Pons (tissue), 1 donor: ENCODE measurements around the gene TUBB.
"Not testable (repeated sequence)": the region's sequence is repeated elsewhere in the genome, so short reads cannot be mapped to it uniquely, and the experiment has no call there.

ENCODE experiments used
- DNase-seq: peaks from one replicate; pipeline ENCODE4 v3.0.0-alpha.2; 2016; ENCODE audit warnings: low spot score

TUBB gene

DNA sequence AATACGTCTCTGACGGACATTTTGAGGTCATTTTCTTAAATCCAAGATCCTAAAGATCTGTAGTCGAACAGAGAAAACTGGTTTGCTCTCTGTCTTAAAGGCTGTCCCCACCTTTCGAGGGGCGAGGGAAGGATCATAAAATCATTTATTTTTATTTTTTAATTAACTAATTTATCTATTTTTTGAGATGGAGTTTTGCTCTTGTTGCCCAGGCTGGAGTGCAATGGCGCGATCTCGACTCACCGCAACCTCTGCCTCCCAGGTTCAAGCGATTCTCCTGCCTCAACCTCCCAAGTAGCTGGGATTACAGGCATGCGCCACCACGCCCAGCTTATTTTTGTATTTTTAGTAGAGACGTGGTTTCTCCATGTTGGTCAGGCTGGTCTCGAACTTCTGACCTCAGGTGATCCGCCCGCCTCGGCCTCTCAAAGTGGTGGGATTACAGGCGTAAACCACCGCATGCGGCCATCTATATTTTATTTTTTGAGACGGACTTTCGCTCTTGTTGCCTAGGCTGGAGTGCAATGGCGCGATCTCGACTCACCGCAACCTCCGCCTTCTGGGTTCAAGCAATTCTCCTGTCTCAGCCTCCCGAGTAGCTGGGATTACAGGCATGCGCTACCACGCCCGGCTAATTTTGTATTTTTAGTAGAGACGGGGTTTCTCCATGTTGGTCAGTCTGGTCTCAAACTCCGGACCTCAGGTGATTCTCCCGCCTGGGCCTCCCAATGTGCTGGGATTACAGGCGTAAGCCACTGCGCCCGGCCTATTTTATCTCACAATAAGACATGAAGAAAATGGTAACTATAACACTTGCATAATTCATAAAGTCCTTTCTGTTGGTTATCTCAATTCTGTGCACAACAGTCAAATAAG, 2.1 kb upstream of the TUBB start:
- DNase-seq, result not testable (repeated sequence)

DNA sequence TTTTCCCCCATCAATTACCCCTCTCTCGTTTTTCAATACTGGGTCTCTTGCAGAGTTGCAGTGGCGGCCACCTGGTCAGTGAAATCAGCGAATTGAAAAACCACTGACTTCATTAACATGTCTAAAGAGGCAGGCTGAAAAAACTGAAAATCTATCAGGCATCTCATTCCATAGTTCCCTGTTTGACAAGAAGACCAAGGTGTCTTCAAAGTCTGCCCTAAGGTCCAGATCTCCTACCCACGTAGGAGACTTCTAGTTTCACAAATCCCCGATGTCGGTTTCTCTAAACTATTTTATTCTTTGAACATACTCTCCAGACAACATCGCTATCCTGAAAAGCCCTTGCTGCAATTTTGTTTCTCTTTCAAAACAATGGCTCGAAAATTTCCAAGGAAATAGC, 796 bp upstream of the TUBB start:
- no peak for DNase-seq

DNA sequence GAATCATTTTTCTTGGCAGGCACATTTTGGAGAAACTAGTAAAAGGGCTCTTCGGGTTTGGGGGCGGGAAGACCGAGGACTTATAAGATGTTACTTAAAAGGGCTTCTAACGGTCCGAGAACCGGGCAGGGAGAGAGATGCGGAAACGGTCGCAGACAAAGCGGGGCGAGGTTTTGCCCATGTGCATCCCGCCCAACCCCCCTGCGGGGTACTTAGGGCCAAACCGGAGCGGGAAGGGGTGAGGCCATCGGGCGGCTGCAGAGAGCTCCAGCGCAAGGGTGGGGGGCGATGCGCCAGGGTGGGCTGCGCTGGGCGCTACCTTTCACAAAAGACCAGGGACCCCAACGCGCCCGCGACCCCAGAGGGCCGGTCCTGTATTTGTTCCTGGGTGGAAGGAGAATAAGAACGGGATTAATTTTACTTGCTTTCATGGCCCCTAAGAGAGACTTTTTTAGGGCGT, 616 bp downstream of the TUBB start:
- DNase-seq, result peak; percentile 62

DNA sequence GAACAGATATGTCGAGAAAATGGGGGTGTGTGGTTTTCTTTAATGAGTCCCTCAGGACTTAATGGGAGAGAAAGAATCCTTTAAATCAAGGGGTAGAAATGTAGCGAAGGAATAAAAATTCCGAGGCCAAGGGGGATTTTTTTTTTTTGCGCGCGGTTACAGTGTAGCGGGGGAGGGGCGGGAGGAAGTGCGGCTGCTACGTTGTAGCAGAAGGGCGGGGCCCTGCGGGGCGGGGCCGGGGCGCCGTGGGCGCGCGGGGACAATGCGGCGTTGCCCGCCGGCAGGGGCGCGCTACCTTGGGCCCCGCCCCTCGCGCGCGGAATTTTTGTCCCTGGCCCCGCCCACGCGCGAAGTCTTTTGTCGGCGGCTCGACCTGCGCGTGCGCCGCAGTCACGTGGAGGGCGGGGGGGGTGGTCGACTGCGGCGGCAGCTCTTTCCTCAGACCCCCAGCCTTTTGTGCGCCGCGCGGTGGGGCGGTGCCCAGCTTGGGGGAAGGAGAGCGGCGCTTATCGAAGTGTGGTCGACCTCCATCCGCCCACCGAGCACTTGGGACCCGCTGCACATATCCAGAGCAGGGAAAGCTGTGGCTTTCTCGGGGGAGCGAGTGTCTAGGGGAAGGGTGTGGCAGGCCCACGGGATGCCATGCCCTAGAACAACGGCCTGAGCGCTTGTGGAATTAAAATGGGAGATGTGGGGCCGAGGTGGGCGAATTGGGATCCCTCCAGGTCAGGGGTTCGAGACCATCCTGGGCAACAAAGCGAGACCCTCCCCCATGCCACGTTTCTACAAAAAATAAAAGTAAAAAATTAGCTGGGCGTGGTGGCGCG, 1.3 kb downstream of the TUBB start:
- peak; percentile 76 for DNase-seq

DNA sequence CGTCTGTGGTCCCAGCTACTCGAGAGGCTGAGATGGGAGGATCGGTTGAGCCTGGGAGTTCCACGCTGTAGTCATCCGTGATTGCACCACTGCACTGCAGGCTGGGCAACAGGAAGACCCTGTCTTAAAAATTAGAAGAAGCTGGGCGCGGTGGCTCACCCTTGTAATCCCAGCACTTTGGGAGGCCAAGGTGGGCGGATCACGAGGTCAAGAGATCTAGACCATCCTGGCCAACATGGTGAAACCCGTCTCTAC, 1.8 kb downstream of the TUBB start:
- DNase-seq, result not testable (repeated sequence)

DNA sequence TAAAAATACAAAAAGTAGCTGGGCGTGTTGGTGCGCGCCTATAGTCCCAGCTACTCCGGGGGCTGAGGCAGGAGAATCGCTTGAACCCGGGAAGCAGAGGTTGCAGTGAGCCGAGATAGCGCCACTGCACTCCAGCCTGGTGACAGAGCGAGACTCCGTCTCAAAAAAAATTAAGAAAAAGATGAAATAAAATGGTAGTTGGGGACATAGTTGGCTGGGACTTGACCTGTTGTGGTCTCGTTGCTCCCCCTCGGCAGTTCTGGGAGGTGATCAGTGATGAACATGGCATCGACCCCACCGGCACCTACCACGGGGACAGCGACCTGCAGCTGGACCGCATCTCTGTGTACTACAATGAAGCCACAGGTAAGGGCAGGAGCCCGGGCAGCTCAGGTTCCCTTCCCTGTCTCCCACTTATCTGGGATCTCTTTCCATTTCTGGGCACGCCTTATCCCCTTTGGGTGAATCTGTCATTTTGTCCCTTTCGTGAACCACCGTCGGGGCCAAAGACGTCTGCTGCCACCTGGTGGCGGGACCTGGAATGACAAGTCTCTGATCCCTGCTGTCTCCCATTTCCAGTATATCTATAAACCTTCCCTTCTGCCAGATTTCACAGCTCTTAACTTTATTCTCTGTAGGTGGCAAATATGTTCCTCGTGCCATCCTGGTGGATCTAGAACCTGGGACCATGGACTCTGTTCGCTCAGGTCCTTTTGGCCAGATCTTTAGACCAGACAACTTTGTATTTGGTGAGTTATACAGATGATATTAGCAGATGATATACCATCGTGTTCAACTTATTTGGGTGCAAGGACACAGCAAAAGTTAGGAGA, 2.3 kb downstream of the TUBB start:
- peak; percentile 80 for DNase-seq

DNA sequence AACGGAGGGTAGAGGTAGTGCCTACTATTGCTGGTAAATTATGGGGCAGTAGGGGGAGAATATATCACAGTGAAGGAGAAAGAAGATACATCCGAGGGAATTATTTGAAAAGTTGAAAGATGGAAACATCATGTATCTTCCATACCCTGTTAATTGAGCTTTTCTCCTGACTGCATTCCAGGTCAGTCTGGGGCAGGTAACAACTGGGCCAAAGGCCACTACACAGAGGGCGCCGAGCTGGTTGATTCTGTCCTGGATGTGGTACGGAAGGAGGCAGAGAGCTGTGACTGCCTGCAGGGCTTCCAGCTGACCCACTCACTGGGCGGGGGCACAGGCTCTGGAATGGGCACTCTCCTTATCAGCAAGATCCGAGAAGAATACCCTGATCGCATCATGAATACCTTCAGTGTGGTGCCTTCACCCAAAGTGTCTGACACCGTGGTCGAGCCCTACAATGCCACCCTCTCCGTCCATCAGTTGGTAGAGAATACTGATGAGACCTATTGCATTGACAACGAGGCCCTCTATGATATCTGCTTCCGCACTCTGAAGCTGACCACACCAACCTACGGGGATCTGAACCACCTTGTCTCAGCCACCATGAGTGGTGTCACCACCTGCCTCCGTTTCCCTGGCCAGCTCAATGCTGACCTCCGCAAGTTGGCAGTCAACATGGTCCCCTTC, 3.1 kb downstream of the TUBB start:
- not testable (repeated sequence) for DNase-seq

DNA sequence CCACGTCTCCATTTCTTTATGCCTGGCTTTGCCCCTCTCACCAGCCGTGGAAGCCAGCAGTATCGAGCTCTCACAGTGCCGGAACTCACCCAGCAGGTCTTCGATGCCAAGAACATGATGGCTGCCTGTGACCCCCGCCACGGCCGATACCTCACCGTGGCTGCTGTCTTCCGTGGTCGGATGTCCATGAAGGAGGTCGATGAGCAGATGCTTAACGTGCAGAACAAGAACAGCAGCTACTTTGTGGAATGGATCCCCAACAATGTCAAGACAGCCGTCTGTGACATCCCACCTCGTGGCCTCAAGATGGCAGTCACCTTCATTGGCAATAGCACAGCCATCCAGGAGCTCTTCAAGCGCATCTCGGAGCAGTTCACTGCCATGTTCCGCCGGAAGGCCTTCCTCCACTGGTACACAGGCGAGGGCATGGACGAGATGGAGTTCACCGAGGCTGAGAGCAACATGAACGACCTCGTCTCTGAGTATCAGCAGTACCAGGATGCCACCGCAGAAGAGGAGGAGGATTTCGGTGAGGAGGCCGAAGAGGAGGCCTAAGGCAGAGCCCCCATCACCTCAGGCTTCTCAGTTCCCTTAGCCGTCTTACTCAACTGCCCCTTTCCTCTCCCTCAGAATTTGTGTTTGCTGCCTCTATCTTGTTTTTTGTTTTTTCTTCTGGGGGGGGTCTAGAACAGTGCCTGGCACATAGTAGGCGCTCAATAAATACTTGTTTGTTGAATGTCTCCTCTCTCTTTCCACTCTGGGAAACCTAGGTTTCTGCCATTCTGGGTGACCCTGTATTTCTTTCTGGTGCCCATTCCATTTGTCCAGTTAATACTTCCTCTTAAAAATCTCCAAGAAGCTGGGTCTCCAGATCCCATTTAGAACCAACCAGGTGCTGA, 3.9 kb downstream of the TUBB start:
- DNase-seq, result not testable (repeated sequence)

DNA sequence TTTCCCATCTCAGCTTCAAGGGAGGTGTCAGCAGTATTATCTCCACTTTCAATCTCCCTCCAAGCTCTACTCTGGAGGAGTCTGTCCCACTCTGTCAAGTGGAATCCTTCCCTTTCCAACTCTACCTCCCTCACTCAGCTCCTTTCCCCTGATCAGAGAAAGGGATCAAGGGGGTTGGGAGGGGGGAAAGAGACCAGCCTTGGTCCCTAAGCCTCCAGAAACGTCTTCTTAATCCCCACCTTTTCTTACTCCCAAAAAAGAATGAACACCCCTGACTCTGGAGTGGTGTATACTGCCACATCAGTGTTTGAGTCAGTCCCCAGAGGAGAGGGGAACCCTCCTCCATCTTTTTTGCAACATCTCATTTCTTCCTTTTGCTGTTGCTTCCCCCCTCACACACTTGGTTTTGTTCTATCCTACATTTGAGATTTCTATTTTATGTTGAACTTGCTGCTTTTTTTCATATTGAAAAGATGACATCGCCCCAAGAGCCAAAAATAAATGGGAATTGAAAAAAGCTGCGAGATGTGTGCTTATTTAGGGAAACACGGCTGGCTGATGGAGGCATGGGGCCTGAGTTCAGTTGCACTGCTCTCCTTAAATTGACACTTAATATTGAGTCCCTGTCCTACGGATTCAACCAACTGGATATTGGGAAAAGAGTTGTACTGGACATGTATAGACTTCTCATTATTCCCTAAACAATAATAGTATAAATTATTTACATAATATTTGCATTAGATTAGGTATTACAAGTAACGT, 4.9 kb downstream of the TUBB start:
- no peak for DNase-seq

DNA sequence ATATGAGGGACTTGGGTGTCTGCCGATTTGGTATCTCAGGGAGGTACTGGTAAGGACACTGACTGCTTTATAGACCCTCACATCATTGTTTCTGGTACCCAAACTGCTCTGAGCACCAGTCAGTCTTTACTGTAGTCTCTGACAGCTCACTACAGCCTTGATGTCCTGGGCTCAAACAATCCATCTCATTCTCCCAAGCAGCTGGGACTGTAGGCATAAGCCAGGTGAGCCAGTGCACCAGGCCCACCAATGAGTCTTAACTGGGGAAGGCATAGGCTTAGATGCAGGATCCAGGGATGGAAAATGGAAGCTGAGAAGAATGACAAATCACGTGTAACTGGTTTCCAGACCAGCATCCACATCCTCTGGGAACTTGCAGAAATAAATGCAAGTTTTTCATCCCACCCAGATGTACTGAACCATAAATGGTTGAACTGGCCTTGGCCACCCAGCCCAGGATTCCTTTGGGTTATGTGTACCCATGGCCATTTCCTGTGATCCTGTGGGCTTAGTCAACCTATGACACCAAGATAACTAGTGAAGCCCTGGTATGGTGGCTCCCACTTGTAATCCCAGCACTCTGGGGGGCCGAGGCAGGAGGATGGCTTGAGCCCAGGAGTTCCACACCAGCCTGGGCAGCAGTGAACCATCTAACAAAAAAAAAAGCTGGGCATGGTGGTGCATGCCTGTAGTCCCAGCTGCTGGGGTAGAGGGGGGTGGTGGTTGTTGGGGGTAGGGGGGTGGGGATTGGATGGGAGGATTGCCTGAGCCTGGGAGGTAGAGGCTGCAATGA, 5.8 kb downstream of the TUBB start:
- DNase-seq, result no peak

DNA sequence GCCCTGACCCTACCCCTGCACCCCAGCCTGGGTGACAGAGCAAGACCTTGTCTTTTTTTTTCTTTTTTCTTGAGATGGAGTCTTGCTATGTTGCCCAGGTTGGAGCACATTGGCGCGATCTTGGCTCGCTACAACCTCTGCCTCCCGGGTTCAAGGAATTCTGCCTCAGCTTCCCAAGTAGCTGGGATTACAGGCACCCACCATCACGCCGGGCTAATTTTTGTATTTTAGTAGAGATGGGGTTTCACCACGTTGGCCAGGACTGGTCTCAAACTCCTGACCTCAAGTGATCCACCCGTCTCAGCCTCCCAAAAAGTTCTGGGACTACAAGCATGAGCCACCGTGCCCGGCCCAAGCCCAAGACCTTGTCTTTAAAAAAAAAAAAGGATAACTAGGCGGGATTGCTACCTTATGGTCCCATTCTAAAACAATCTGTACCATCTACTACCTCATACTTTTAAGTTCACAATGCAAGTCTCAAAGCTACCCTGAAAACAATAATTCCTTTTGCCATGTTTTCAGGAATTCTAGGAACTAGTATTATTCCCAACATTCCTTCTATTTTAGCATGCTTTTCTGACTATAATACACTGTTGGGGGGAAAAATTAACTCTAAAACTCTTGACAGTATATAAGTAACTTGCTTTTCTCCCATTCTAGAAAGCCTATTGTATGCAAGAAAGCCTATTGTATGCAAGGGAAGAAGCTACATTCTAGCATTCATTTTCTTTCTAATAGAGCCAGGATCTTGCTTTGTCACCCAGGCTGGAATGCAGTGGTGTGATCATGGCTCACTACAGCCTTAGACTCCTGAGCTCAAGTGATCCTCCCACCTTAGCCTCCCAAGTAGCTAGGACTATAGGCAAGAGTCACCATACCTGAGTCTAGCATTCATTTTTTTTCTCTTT, 6.6 kb downstream of the TUBB start:
- DNase-seq, result no peak

DNA sequence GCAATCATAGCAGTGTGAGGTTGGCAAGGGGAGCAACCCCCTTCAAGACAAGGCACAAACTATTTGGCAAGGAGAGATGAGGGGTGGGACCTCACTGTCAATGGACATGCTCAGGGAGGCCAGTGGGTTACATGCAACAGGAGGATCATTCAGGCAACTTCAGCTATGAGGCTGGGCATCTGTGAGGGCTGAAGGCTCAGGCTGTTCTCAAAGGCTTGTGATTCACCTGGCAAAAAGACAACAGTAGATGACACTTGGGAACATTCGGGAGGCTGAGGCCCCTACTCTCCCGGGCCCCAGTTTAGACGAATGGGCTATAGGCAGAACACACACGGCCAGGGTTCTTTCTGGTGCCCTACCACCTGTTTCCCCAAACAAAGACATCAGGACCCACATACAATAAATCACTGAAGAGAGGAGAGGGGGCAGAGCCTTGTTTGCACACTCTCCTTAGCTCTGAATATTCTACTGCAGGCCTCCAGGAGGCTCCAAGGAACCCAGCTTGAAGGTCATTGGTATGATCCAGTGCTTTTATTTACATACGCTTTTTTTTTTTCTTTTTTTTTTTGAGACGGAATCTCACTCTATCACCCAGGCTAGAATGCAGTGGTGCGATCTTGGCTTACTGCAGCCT, 7.9 kb downstream of the TUBB start:
- no peak for DNase-seq

DNA sequence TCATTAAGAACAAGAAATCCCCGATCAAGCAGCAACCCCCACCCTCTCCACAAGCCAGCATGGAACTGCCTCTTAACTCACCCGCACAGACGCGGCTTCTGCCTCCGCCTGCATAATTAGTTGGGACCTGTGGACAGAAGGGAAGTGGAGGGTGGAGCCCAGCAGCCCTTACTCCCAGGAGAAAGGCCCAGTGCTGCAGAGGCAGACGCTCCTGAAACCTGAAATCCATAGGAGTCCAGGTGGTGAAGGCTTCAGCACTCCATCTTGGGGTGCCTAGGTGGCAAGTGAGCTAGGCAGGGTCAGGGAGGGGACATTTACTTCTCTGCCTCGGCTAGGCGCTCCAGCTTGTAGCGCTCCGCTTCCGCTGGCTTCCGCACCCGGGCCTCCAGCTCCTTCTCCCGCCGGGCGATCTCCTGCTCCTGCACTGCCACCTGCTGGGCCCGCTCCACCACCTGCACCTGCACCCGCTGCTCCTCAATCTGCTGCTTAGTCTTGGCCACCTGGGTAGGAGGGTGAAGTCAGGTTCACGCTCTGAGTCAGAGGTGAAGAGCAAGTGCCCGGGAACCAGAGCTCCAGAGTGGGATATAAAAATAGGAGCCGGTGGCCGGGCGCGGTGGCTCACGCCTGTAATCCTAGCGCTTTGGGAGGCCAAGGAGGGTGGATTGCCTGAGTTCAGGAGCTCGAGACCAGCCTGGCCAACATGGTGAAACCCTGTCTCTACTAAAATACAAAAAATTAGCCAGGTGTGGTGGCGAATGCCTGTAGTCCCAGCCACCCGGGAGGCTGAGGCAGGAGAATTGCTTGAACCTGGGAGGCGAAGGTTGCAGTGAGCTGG, 10.7 kb downstream of the TUBB start:
- DNase-seq, result no peak

DNA sequence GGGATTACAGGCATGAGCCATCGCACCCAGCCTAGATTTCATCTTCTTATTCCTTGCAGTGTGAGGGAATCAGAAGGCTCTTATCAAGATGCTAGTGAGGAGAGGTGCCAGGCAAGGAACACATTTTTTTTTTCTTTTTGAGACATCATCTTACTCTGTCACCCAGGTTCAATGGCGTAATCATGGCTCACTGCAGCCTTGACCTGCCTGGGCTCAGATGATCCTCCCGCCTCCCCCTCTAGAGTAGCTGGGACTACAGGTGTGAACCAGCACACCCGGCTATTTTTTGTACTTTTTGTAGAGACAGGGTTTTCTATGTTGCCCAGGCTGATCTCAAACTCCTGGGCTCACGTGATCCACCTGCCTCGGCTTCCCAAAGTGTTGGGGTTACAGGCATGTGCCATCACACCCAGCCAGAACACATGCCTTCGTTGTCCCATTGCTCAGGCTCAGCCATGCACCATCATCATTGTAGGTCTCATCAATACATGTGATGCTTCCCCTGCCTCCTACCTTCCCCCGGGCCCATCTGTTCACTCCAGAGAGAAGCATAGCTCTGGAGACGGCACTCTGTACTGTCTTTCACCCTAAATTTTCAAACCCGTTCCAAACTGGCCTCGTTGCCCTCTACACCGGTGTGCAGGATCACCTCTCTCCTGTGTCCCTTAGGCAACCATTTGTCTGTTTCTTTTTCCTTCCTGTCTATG, 12.2 kb downstream of the TUBB start:
- DNase-seq, result no peak

DNA sequence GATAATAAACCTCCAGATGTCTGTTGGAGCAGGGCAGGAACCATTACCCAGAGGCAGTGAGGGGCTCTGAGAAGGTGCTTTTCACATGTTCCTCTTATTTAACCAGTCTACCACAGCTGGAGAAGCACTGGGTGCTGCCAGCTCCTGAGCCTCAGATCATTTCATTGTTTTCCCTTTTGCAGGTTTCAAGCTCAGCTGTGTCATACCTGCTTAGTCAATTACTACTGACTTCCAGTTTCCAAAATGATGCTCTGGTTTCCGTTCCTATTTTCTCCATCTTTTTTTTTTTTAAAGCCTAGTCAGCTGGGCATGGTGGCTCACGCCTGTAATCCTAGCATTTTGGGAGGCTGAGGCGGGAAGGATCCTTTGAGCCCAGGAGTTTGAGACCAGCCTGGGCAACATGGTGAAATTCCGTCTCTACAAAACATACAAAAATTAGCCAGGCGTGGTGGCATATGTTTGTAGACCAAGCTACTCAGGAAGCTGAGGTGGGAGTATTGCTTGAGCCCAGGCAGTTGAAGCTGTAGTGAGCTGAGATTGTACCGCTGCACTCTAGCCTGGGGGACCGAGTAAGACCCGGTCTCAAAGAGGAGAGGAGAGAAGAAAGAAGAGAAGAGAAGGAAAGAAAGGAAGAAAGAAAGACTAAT, 15.6 kb downstream of the TUBB start:
- no peak for DNase-seq

DNA sequence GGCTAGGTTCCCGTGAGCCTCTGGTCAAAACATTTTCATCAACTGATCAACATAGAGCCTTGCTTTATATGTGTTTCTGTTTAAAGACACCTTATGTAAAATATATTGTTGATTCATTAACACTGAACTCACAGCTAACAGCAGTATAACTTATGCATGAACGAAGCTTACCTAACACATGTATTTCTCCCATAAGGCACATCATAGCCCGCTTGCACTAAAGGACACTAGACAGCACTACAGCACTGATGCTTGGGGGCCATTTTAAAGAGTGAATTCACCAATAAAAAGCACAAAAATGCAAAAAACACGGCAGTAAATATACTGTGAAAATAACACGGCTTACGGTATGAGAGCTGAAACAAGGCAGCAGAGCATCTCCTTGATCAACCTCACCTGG, 18.4 kb downstream of the TUBB start:
- DNase-seq, result no peak
